Measurements from ENCODE around the gene SLC16A10.
"Not testable (repeated sequence)": the region's sequence is repeated elsewhere in the genome, so short reads cannot be mapped to it uniquely, and the experiment has no call there.

Gene SLC16A10

DNA sequence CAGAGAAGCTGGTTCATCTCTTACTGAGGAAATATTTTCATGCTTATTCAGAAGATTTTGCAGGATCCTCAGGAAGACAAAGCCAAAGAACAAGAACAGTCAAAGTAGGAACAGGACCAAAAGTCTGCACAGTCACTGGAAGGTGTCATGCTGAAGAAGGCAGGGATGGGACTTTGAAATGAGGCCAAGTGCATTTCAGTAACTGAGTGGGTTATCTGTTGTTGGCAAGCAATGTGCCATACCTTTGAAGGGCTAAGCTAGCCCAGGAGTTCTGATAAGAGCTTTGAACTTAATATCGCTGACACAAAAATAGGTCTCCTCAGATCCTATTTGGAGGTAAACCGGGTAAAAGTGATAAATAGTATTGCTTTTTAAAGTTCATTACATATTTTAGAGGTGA is 31.5 kb downstream of the SLC16A10 start:
- TF ChIP-seq, protein P1, sequence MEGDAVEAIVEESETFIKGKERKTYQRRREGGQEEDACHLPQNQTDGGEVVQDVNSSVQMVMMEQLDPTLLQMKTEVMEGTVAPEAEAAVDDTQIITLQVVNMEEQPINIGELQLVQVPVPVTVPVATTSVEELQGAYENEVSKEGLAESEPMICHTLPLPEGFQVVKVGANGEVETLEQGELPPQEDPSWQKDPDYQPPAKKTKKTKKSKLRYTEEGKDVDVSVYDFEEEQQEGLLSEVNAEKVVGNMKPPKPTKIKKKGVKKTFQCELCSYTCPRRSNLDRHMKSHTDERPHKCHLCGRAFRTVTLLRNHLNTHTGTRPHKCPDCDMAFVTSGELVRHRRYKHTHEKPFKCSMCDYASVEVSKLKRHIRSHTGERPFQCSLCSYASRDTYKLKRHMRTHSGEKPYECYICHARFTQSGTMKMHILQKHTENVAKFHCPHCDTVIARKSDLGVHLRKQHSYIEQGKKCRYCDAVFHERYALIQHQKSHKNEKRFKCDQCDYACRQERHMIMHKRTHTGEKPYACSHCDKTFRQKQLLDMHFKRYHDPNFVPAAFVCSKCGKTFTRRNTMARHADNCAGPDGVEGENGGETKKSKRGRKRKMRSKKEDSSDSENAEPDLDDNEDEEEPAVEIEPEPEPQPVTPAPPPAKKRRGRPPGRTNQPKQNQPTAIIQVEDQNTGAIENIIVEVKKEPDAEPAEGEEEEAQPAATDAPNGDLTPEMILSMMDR (IDR thresholded peaks at IDR 0.05; ENCODE audit: low read length, missing control alignments) = no peak
- no peak overlapping the region for H3K4me3 ChIP-seq (replicated peaks; ENCODE audit: low read depth, low read length)
- no peak for DNase-seq (ENCODE audit: low read depth)

DNA sequence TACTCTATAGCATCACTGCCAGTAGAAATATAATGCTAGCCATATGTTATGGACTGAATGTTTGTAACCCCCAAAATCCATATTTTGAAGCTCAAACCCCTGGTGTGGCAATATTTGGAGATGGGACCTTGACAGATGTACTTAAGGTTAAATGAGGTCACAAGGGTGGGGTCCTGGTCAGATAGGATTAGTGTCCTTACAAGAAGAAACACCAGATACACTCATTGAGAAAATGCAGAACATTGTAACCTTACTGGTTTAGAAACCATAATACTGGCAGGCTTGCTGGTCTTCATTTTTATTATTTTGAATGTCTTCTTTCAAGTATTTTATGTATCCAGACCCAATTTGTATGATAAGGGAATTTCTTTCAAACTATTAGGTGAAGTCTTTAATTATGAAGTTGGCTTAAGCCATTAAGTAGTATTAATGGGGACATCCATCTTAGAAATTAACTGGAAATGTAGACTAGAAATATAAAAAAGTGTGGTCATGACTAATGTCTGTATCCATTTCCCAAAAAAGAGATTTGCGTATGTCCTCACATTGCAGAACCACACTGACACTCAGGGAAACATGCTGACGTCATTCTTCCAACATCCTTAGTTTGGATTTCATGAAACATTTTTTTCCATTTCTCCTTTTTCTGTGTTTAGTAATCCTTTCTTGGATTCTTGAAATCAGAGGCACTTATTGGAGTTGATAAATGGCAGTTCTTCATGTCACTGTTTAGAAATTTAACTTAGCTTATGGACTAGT is 32.4 kb downstream of the SLC16A10 start:
- no peak overlapping the region for H3K4me3 ChIP-seq (replicated peaks; ENCODE audit: low read depth, low read length)
- TF ChIP-seq, protein P1 (IDR thresholded peaks at IDR 0.05; ENCODE audit: low read length, missing control alignments) = no peak
- peak; percentile 24 for DNase-seq (ENCODE audit: low read depth)

DNA sequence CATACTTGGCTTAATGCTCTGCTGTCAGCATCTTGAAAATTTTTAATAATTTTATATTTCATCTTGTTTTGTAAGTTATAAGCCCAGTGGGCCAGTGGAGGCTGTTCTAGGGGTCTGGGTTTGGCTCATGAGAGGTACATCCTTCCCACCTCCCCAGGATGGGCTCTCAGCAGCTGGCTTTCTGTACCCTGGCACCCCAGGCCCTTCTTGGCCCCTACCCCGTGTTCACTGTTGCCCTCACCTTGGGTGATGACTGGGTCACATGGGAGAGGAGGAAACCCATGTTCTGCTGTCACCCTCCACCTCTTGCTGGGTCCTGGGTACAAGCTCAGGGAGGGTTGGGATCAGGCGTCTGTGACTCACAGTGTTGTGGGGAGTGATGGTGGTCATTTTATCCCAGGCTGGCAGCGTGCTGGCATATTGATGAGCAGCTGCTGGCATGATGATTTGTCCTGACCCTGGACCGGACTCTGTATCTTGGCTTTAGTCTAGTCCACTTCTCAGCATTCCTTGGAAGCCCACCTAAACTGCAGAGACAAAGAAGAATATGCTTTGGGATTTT is 34.6 kb downstream of the SLC16A10 start:
- no peak for DNase-seq (ENCODE audit: low read depth)
- no peak overlapping the region for H3K4me3 ChIP-seq (replicated peaks; ENCODE audit: low read depth, low read length)
- TF ChIP-seq, protein P1 (IDR thresholded peaks at IDR 0.05; ENCODE audit: low read length, missing control alignments) = no peak

DNA sequence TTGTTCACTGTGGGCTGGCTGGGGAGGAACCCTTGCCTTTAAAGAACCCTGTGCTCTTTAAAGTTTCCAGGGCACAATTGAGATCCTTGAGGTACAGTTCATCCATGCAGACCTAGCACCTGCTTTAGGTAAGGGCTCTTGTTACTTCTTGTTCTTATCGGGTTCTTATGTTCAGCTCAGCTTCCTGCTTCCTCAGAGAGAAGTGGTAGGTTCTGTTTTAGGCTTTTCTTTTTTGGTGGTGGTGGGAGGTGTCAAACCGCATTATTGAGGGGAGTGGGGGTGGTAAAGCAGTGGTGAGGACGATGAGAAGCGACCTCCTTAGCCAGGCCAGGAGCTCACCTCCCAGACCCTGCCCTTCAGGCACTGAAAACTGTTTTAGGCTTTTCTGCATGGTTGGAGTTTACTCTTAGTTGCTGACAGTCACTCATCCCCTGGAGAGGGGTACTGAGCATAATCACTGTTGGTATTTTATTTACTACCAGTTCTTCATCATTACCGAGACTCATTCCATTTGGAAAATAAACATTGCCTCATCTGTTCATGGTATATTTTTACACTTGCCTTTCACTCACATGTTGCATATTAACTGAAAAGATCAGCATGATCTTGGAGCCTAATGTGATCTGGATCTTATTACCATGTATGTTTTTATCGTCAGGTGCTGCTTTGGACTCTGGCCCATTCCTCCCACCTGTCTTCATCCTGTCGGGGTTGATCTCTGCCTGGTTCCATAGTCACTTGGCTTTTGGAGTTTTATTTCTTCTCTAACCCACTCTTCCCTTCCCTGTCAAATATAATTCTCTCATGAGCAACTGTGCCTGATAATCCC is 35.4 kb downstream of the SLC16A10 start:
- TF ChIP-seq, protein P1 (IDR thresholded peaks at IDR 0.05; ENCODE audit: low read length, missing control alignments) = no peak
- no peak overlapping the region for H3K4me3 ChIP-seq (replicated peaks; ENCODE audit: low read depth, low read length)
- DNase-seq (ENCODE audit: low read depth) = no peak

DNA sequence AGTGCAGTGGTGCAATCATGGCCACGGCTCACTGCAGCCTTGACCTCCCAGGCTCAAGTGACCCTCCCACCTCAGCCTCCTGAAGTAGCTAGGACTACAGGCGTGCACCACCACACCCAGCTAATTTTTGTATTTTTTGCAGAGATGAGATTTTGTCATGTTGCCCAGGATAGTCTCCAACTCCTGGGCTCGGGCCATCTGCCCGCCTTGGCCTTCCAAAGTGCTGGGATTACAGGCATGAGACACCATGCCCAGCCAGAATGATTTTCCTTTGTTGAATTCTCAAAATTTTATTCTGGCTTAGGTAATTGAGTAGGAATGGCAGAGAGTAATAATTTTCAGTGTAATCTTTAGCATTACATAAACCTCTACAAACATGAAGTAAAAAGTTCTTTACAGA is 37.1 kb downstream of the SLC16A10 start:
- no peak for DNase-seq (ENCODE audit: low read depth)
- TF ChIP-seq, protein P1 (IDR thresholded peaks at IDR 0.05; ENCODE audit: low read length, missing control alignments) = no peak
- no peak overlapping the region for H3K4me3 ChIP-seq (replicated peaks; ENCODE audit: low read depth, low read length)

DNA sequence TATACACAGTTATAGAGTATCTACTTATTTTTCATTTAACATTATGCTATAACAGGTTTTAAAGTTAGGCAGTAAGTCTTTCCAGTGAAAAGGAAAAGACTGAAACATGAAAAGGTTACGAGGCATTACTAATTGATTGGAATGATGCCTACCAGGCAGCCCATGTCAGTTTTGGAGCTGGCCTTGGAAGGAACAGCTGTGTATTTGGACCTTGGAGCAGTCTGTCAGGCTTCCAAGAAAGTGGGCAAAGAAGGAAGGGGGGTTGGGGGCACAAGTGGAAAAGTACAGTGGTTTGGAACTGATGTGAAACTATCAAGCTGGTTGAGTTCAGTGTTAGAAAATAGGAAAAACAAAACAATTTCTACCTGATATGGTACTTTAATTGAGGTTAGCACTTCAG is 41.7 kb downstream of the SLC16A10 start:
- H3K4me3 ChIP-seq (replicated peaks; ENCODE audit: low read depth, low read length) = no peak overlapping the region
- peak; percentile 4 for DNase-seq (ENCODE audit: low read depth)
- TF ChIP-seq, protein P1 (IDR thresholded peaks at IDR 0.05; ENCODE audit: low read length, missing control alignments) = no peak

DNA sequence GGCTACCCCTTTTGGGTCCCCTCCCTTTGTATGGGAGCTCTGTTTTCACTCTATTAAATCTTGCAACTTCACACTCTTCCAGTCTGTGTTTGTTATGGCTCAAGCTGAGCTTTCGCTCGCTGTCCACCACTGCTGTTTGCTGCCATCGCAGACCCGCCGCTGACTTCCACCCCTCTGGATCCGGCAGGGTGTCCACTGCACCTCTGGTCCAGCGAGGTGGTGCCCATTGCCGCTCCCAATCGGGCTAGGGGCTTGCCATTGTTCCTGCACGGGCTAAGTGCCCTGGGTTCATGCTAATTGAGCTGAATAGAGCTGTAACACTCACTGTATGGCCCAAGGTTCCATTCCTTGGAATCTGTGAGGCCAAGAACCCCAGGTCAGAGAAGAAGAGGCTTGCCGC is 43.7 kb downstream of the SLC16A10 start:
- DNase-seq (ENCODE audit: low read depth); H3K4me3 ChIP-seq (replicated peaks; ENCODE audit: low read depth, low read length): not testable (repeated sequence)

DNA sequence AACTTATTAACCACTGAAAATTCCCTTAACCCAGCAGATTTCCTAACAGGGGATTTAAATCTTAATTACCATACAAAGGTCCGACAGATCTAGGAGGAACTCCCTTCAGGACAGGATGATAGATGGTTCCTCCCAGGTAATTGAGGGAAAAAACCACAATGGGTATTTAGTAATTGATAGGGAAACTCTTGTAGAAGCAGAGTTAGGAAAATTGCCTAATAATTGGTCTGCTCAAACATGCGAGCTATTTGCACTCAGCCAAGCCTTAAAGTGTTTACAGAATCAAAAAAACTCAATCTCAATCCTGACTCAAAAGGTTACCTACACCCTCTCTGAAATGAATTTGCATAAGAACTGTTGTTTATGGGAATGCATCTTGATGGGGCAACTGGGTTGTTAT is 45.4 kb downstream of the SLC16A10 start:
- H3K4me3 ChIP-seq (replicated peaks; ENCODE audit: low read depth, low read length); DNase-seq (ENCODE audit: low read depth): not testable (repeated sequence)

DNA sequence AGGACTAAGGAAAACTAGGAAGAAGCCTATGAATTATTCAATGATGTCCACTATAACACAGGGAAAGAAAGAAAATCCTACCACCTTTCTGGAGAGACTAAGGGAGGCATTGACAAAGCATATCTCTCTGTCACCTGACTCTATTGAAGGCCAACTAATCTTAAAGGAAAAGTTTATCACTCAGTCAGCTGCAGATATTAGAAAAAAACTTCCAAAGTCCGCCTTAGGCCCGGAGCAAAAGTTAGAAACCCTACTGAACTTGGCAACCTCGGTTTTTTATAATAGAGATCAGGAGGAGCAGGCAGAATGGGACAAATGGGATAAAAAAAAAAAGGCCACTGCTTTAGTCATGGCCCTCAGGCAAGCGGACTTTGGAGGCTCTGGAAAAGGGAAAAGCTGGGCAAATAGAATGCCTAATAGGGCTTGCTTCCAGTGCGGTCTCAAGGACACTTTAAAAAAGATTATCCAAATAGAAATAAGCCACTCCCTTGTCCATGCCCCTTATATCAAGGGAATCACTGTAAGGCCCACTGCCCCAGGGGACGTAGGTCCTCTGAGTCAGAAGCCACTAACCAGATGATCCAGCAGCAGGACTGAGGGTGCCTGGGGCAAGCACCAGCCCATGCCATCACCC is 47.0 kb downstream of the SLC16A10 start:
- not testable (repeated sequence) for H3K4me3 ChIP-seq (replicated peaks; ENCODE audit: low read depth, low read length); DNase-seq (ENCODE audit: low read depth)

DNA sequence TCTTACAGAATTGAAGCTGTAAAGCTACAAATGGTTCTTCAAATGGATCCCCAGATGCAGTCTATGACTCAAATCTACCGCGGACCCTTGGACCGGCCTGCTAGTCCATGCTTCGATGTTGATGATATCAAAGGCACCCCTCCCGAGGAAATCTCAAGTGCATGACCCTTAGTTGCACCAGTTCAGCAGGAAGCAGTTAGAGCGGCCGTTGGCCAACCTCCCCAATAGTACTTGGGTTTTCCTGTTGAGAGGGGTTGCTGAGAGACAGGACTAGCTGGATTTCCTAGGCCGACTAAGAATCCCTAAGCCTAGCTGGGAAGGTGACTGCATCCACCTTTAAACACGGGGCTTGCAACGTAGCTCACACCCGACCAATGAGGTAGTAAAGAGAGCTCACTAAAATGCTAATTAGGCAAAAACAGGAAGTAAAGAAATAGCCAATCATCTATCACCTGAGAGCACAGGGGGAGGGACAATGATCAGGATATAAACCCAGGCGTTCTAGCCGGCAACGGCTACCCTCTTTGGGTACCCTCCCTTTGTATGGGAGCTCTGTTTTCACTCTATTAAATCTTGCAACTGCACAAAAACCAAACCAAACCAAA is 50.3 kb downstream of the SLC16A10 start:
- not testable (repeated sequence) for H3K4me3 ChIP-seq (replicated peaks; ENCODE audit: low read depth, low read length); DNase-seq (ENCODE audit: low read depth)
